HG02571 (cell line): Measurements from ENCODE around the gene SHROOM3.
"Not testable (repeated sequence)": the region's sequence is repeated elsewhere in the genome, so short reads cannot be mapped to it uniquely, and the experiment has no call there.

Experiments used
- ATAC-seq: cut with Tn5 transposase; IDR thresholded peaks from one replicate; pipeline ENCODE4 v1.9.1; 2021; ENCODE audit warnings: mild to moderate bottlenecking, moderate library complexity; ENCODE audit not compliant: unreplicated experiment

SHROOM3 gene

GRCh38 chr4:76434901-76435527 lies at the start of gene SHROOM3:
Gene SHROOM3, plus strand, starts transcription at chr4:76435229. Its CDS starts 824 bp downstream, at chr4:76436053.
- no peak for ATAC-seq

- no peak for ATAC-seq
These were observed 49.1 kb upstream of the SHROOM3 start for GRCh38 chr4:76385974-76386373.

- ATAC-seq: no peak
These were observed 48.3 kb upstream of the SHROOM3 start for GRCh38 chr4:76386566-76387305.

GRCh38 chr4:76388160-76388908 lies 46.7 kb upstream of the SHROOM3 start:
- no peak for ATAC-seq

- no peak for ATAC-seq
These were observed 33.4 kb upstream of the SHROOM3 start for GRCh38 chr4:76401654-76402053.

GRCh38 chr4:76406081-76406480 lies 28.9 kb upstream of the SHROOM3 start:
- ATAC-seq: no peak

- no peak for ATAC-seq
These were observed 27.4 kb upstream of the SHROOM3 start for GRCh38 chr4:76407440-76408119.

GRCh38 chr4:76410636-76411035 lies 24.4 kb upstream of the SHROOM3 start:
- no peak for ATAC-seq

- ATAC-seq: no peak
These were observed 14.8 kb upstream of the SHROOM3 start for GRCh38 chr4:76420188-76420761.

GRCh38 chr4:76420762-76421581 lies 14.1 kb upstream of the SHROOM3 start, which contains the start of gene CCDC158:
Gene CCDC158, minus strand, starts transcription at chr4:76421141. Its CDS starts 17,934 bp downstream, at chr4:76403207.
- ATAC-seq: no peak

- ATAC-seq: not testable (repeated sequence)
These were observed 11.9 kb upstream of the SHROOM3 start for GRCh38 chr4:76423159-76423558.

GRCh38 chr4:76426272-76426671 lies 8.8 kb upstream of the SHROOM3 start:
- no peak for ATAC-seq

GRCh38 chr4:76429636-76430035 lies 5.4 kb upstream of the SHROOM3 start:
- ATAC-seq: no peak

- no peak for ATAC-seq
These were observed 4.3 kb upstream of the SHROOM3 start for GRCh38 chr4:76430519-76431388.

GRCh38 chr4:76435528-76436319 lies 695 bp downstream of the SHROOM3 start:
- ATAC-seq: no peak

GRCh38 chr4:76439491-76439890 lies 4.5 kb downstream of the SHROOM3 start:
- ATAC-seq: no peak

- no peak for ATAC-seq
These were observed 6.9 kb downstream of the SHROOM3 start for GRCh38 chr4:76441881-76442280.

GRCh38 chr4:76442807-76443206 lies 7.8 kb downstream of the SHROOM3 start:
- ATAC-seq: no peak
